GDM1 (cell line): ENCODE measurements around the gene CT83.

Experiments
- DNase-seq: peaks from one replicate; lab custom pipeline; 2025; lab: John Stamatoyannopoulos, UW

Gene CT83

GRCh38 chrX:116462822-116463221 is at the start of gene CT83:
TSS of gene CT83 (minus strand) at chrX:116462976. CDS start at chrX:116462856, 120 bp downstream.
- DNase-seq: no peak

DNA sequence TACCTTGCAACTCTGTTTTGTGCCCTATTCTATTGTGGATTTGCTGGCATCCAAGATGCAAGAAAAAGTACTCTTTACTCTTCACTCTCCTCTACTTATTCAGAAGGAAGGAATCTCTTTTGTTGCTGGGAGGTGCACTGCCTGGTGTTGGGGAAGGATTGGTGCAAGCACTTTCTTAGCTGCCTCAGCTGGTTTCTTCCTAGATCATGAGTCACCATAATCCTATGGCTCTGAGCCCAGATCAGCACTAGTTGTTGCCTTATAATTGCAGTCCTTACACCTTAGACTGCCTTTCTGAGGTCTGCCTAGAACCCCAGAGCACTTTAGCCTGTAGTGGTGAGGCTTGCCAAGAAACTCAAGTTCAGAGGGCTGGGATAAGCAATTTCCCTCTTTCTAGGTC is 37.0 kb upstream of the CT83 start:
- DNase-seq: no peak

- DNase-seq: no peak
Measured at GRCh38 chrX:116493271-116493670, 30.5 kb upstream of the CT83 start.

- no peak for DNase-seq
Measured at GRCh38 chrX:116490104-116490503, 27.3 kb upstream of the CT83 start.

- no peak for DNase-seq
Measured at GRCh38 chrX:116480059-116480458, 17.3 kb upstream of the CT83 start.

- no peak for DNase-seq
Measured at GRCh38 chrX:116449156-116449555, 13.6 kb downstream of the CT83 start.

- DNase-seq: no peak
Measured at GRCh38 chrX:116436358-116436816, 26.4 kb downstream of the CT83 start, which contains the start of gene SLC6A14. TSS of gene SLC6A14 (plus strand) at chrX:116436606. CDS start at chrX:116436710, 104 bp downstream.

DNA sequence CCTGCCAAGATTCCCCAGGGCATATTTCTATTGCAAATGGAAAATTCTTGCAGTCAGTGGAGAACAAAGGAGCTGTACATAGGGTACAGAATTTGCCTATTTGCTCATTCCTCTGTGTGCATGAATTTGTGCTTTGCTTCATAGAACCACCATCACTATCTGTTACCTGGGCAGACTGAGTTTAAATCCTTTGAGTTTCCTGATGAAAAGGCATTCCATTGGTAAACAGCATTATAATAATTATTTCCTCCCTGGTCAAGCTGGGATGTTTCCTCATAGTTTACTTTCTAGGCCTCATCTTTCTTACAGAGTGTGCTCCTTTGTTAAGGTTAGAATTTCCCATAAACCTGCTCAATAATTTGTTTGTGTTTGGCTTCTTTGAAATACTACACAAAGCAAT is 27.2 kb downstream of the CT83 start:
- DNase-seq: no peak

DNA sequence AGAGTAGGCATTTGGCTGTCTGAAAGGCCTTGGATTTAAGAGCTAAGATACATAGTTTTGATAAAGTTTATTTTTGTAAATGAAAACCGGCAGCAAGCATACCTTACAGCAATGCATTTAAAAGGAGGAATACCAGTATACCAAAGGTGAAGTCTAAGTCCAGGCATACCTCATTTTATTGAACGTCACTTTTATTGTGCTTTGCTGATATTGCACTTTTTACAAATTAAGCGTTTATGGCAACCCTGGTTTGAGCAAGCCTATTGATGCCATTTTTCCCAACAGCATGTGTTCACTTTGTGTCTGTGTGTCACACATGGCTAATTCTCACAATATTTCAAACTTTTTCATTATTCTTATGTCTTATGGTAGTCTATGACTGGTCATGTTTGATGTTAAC is 34.8 kb downstream of the CT83 start:
- no peak for DNase-seq

- DNase-seq: no peak
Measured at GRCh38 chrX:116417968-116418367, 44.8 kb downstream of the CT83 start.

GRCh38 chrX:116417214-116417613 is 45.6 kb downstream of the CT83 start:
- no peak for DNase-seq

DNA sequence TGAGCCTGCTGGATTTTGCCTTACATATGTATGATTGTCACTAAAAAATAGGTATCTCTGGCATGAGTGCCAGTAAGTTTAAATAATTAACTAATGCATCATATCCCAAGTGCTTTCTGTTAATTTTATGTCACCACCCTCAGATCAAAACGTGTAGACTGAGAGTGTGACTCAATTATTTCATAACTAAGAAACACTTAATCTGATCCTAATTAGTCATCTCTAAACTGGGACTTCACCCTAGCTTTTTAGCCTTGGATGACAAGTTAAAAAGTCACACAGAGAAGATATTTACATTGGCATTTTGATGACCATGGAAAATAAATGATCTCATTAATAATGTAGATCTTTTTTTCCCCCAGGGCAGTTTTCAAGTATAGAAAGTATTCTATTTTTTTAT is 49.5 kb downstream of the CT83 start:
- no peak for DNase-seq
